Measurements from ENCODE around the gene TPSAB1.

GRCh38 chr16:1287982-1288670 lies 47.6 kb downstream of the TPSAB1 start:
- TF ChIP-seq CTCF (IDR thresholded peaks at IDR 0.05) = no peak
- no peak for TF ChIP-seq EP300 (IDR thresholded peaks at IDR 0.05)
- TF ChIP-seq POLR2A (IDR thresholded peaks at IDR 0.05) = no peak
- no peak for TF ChIP-seq POLR2AphosphoS5 (IDR thresholded peaks at IDR 0.05)
